Endothelial cell of umbilical vein (primary cell): Measurements from ENCODE around the gene TMED5. TPM values are rescaled to one million over a fixed set of nuclear protein-coding genes. Genes with fewer than 3 reads are reported as not detected.

Source experiments
- BruUV-seq: library from RNA; stranded (reverse); fragments of 400-500 nt; replicated peaks from 2 replicates; lab custom pipeline; 2021; lab: Mats Ljungman, UMichigan
- CTCF ChIA-PET: fragments of 300-600, 350-600 bp; sonication (Branson Sonifier 250); formaldehyde crosslinking; loops from one replicate; lab custom pipeline; 2021; ENCODE audit warnings: antibody characterized with exemption, inconsistent platforms; lab: Charles Lee
- POLR2A ChIA-PET: fragments of 300-600, 350-600 bp; sonication (Branson Sonifier 250); formaldehyde crosslinking; loops from one replicate; lab custom pipeline; 2021; ENCODE audit warnings: antibody characterized with exemption, inconsistent platforms; lab: Charles Lee
- DNase-seq: peaks from one replicate; pipeline ENCODE4 v3.0.0-alpha.2; 2011; ENCODE audit warnings: low read depth, low spot score
- FAIRE-seq: peaks from 2 replicates; lab custom pipeline; 2011; peaks lifted over from hg19 to GRCh38; lab: Jason Lieb, UNC
- H2AFZ ChIP-seq: 2 replicates; pipeline ENCODE4 v1.6.0; 2012; ENCODE audit warnings: low read depth, low read length, control low read depth, inconsistent platforms
- H3K27ac ChIP-seq: 2 replicates; pipeline ENCODE4 v1.5.1; 2011; ENCODE audit warnings: low read depth, mild to moderate bottlenecking, control low read depth, low read length, moderate library complexity; ENCODE audit not compliant: insufficient read depth
- H3K27me3 ChIP-seq, 2 experiments: 2 replicates each; pipeline versions ENCODE4 v1.6.0 to v1.6.1; 2011; ENCODE audit warnings: low read length in 2 of 2, mixed read lengths in 1 of 2; ENCODE audit not compliant: control insufficient read depth in 2 of 2, insufficient read depth in 2 of 2
- H3K36me3 ChIP-seq, 2 experiments: 2 replicates in 1 of 2; 3 replicates in 1 of 2; pipeline ENCODE4 v1.5.1; 2011; ENCODE audit warnings: low read length in 2 of 2, mild to moderate bottlenecking in 1 of 2, moderate library complexity in 1 of 2; ENCODE audit not compliant: control insufficient read depth in 2 of 2, insufficient read depth in 2 of 2; ENCODE audit errors: extremely low read depth in 1 of 2
- H3K4me1 ChIP-seq: 3 replicates; pipeline ENCODE4 v1.5.1; 2011; ENCODE audit warnings: mild to moderate bottlenecking, low read length; ENCODE audit not compliant: control insufficient read depth, insufficient read depth; ENCODE audit errors: extremely low read depth
- H3K4me2 ChIP-seq: 2 replicates; pipeline ENCODE4 v1.6.1; 2011; ENCODE audit warnings: low read length, control low read depth, mixed read lengths; ENCODE audit not compliant: insufficient read depth
- H3K4me3 ChIP-seq, 3 experiments: fragments of 200-600 bp in 1 of 3; sonication (generic), shearing (Covaris generic) in 1 of 3; replicated peaks in 1 of 3; 2 replicates each; pipeline ENCODE4 v1.5.1; 2011 to 2016; ENCODE audit warnings: control low read depth in 3 of 3, low read length in 3 of 3, mild to moderate bottlenecking in 2 of 3, inconsistent platforms in 1 of 3, low read depth in 1 of 3, moderate library complexity in 1 of 3; ENCODE audit not compliant: insufficient read depth in 1 of 3
- H3K79me2 ChIP-seq: 2 replicates; pipeline ENCODE4 v1.6.0; 2012; ENCODE audit warnings: low read length, inconsistent platforms; ENCODE audit not compliant: control insufficient read depth, insufficient read depth
- H3K9ac ChIP-seq: replicated peaks from 2 replicates; pipeline ENCODE3; 2011; ENCODE audit warnings: low read length, control low read depth; ENCODE audit not compliant: insufficient read depth; ENCODE audit errors: extremely low read depth
- H3K9me1 ChIP-seq: replicated peaks from 3 replicates; pipeline ENCODE4 v1.6.0; 2011; ENCODE audit warnings: mild to moderate bottlenecking, low read length; ENCODE audit not compliant: control insufficient read depth, insufficient read depth; ENCODE audit errors: extremely low read depth
- H3K9me3 ChIP-seq: replicated peaks from 2 replicates; pipeline ENCODE4 v1.5.1; 2012; ENCODE audit warnings: low read length, inconsistent platforms; ENCODE audit not compliant: control insufficient read depth, insufficient read depth
- H4K20me1 ChIP-seq: replicated peaks from 2 replicates; pipeline ENCODE3; 2011; ENCODE audit warnings: mild to moderate bottlenecking, low read length; ENCODE audit not compliant: control insufficient read depth, insufficient read depth; ENCODE audit errors: extremely low read depth
- EZH2 ChIP-seq: IDR thresholded peaks from 2 replicates; pipeline ENCODE4 v1.6.1; 2012; ENCODE audit warnings: borderline replicate concordance, low read depth, mild to moderate bottlenecking, moderate library complexity, low read length, inconsistent platforms; ENCODE audit not compliant: severe bottlenecking
- FOS ChIP-seq: IDR thresholded peaks from 2 replicates; pipeline ENCODE4 v1.6.1; 2011; ENCODE audit warnings: mild to moderate bottlenecking, low read length, moderate library complexity, borderline replicate concordance; ENCODE audit not compliant: insufficient read depth
- GATA2 ChIP-seq: IDR thresholded peaks from 2 replicates; pipeline ENCODE4 v1.7.0; 2011; ENCODE audit warnings: low read depth, mild to moderate bottlenecking, moderate library complexity, mixed read lengths, low read length; ENCODE audit not compliant: insufficient read length, insufficient read depth
- JUN ChIP-seq: IDR thresholded peaks from 2 replicates; pipeline ENCODE4 v1.6.1; 2011; ENCODE audit warnings: borderline replicate concordance, low read depth; ENCODE audit not compliant: insufficient read length, insufficient read depth
- MYC ChIP-seq: IDR thresholded peaks from one replicate; pipeline ENCODE4 v1.6.1; 2011; ENCODE audit warnings: mild to moderate bottlenecking, low read depth, low read length
- POLR2A ChIP-seq: IDR thresholded peaks from 2 replicates; pipeline ENCODE4 v1.6.1; 2012; ENCODE audit warnings: low read depth, mild to moderate bottlenecking, control low read depth, low read length
- POLR2AphosphoS5 ChIP-seq: IDR thresholded peaks from 2 replicates; pipeline ENCODE4 v1.6.1; 2012; ENCODE audit warnings: low read depth, mild to moderate bottlenecking, control low read depth, low read length, moderate library complexity; ENCODE audit not compliant: insufficient read depth
- dilution Hi-C: fragments of 300-500 bp; cut with MboI; formaldehyde crosslinking; loops from one replicate; pipeline ENCODE4 v1.15.0; 2019; ENCODE audit warnings: low sequenced_read_pairs; ENCODE audit not compliant: extremely low pct_ligation_motif_present
- intact Hi-C: fragments of 100-400 bp; cut with micrococcal nuclease; formaldehyde crosslinking; loops from one replicate; pipeline ENCODE4 v1.10.0; 2022
- polyA plus RNA-seq, 4 experiments: library from polyadenylated mRNA; depleted of rRNA in 3 of 4; stranded (reverse) in 3 of 4; unstranded in 1 of 4; fragments of >200 nt; gene quantifications; 2 replicates each; pipeline versions ENCODE4 v1.2.1 to v1.2.3, GENCODE V29; 2011 to 2012; ENCODE audit warnings: missing spikeins in 1 of 4
- total RNA-seq: library from RNA; stranded (reverse); gene quantifications from 2 replicates; pipeline ENCODE4 v1.2.3, GENCODE V29; 2021
- TF ChIP-seq, protein P1 (sequence below), 2 donors: IDR thresholded peaks; 1 replicate in 1 of 2; 2 replicates in 1 of 2; pipeline ENCODE4 v1.5.1; 2011; ENCODE audit warnings: low read length in 2 of 2, mild to moderate bottlenecking in 2 of 2, moderate library complexity in 2 of 2, control low read depth in 1 of 2, inconsistent platforms in 1 of 2, low read depth in 1 of 2; ENCODE audit not compliant: insufficient read depth in 1 of 2; ENCODE audit errors: extremely low read depth in 1 of 2

TMED5 gene
- total and polyA plus RNA-seq, 2 donors (not counting 3 experiments of a cell fraction or from before 2014, with no cell fraction given): 24.2 to 51.2 TPM

DNA sequence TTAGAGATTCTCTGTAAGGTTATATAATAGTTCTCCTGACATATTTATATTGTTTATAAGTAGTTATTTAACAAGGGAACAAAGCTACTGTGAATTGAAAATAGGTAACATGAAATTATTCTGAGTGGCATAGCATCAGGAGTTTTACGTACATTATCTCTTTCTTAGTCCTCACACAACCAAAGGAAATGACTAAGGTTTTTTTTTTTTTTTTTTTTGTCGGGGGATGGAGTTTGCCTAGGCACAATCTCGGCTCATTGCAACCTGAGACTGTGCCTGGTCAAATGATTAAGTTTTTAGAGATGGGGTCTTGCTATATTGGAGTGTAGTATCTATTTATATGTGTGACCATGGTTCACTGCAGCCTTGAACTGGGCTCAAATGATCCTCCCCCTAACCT is 24.9 kb downstream of the TMED5 start:
- H3K4me3 ChIP-seq: no peak overlapping the region
- H3K79me2 ChIP-seq: peaks cover 13% of the 10 kb centered on the region
- no peaks in the 10 kb centered on the region for H4K20me1 ChIP-seq
- ChIA-PET CTCF (interaction anchor here (1.2 to 1.7 kb wide), 3 partner anchors 9 to 75 kb away, joined by 3 to 7 read pairs (median 6); no protein-coding TSS in a partner anchor), POLR2A (interaction anchor here (0.9 kb wide), 1 partner anchor 9 kb away, joined by 3 read pairs; no protein-coding TSS in a partner anchor)
- no peak overlapping the region for H2AFZ ChIP-seq
- H3K4me2 ChIP-seq: peak overlapping the region; percentile 49
- BruUV-seq: no TSS peak
- FAIRE-seq: no peak
- H3K9me1 ChIP-seq: no peaks in the 10 kb centered on the region
- TF ChIP-seq GATA2: no peak
- TF ChIP-seq POLR2A: no peak
- TF ChIP-seq, protein P1, sequence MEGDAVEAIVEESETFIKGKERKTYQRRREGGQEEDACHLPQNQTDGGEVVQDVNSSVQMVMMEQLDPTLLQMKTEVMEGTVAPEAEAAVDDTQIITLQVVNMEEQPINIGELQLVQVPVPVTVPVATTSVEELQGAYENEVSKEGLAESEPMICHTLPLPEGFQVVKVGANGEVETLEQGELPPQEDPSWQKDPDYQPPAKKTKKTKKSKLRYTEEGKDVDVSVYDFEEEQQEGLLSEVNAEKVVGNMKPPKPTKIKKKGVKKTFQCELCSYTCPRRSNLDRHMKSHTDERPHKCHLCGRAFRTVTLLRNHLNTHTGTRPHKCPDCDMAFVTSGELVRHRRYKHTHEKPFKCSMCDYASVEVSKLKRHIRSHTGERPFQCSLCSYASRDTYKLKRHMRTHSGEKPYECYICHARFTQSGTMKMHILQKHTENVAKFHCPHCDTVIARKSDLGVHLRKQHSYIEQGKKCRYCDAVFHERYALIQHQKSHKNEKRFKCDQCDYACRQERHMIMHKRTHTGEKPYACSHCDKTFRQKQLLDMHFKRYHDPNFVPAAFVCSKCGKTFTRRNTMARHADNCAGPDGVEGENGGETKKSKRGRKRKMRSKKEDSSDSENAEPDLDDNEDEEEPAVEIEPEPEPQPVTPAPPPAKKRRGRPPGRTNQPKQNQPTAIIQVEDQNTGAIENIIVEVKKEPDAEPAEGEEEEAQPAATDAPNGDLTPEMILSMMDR (IDR thresholded peaks at IDR 0.05; ENCODE audit: extremely low read depth in 1 of 2, insufficient read depth in 1 of 2, low read depth in 1 of 2, low read length in 2 of 2): no peak
- no peak for TF ChIP-seq POLR2AphosphoS5
- TF ChIP-seq FOS: no peak
- no peak for TF ChIP-seq EZH2
- TF ChIP-seq MYC: no peak
- TF ChIP-seq JUN: no peak
- peaks cover 15% of the 10 kb centered on the region for H3K4me1 ChIP-seq
- DNase-seq: peak; percentile 44
- H3K27me3 ChIP-seq: no peaks in the 10 kb centered on the region
- peak overlapping the region; percentile 41 for H3K27ac ChIP-seq
- intact Hi-C loops (no loop called here), dilution Hi-C loops (no loop called here)
- peaks cover 1 to 5% of the 10 kb centered on the region in 2 experiments for H3K36me3 ChIP-seq
- no peaks in the 10 kb centered on the region for H3K9me3 ChIP-seq
- no peak overlapping the region for H3K9ac ChIP-seq
